Stimulated activated CD4-positive, alpha-beta T cell treated with anti-CD3 and anti-CD28 coated beads, Interleukin-4, amount 100 ng/mL, for 4 hours (primary cell): ENCODE measurements around the gene DCTN2.
"Not testable (repeated sequence)": the region's sequence is repeated elsewhere in the genome, so short reads cannot be mapped to it uniquely, and the experiment has no call there.

Experiments used
- DNase-seq, 2 experiments: peaks; one replicate each; pipeline ENCODE4 v3.0.0-alpha.2; 2020

DCTN2 gene

GRCh38 chr12:57513677-57514076 lies 33.3 kb downstream of the DCTN2 start:
- DNase-seq, result not testable (repeated sequence)

- no peak for DNase-seq
Measured at GRCh38 chr12:57513266-57513665, 33.7 kb downstream of the DCTN2 start.

GRCh38 chr12:57512665-57513064 lies 34.3 kb downstream of the DCTN2 start:
- DNase-seq, result no peak

GRCh38 chr12:57511588-57512325 lies 35.2 kb downstream of the DCTN2 start:
- DNase-seq, result no peak

GRCh38 chr12:57511161-57511560 lies 35.8 kb downstream of the DCTN2 start:
- DNase-seq, result no peak

- not testable (repeated sequence) for DNase-seq
Measured at GRCh38 chr12:57507796-57508195, 39.2 kb downstream of the DCTN2 start.

GRCh38 chr12:57506541-57506940 lies 40.5 kb downstream of the DCTN2 start:
- not testable (repeated sequence) for DNase-seq

- not testable (repeated sequence) for DNase-seq
Measured at GRCh38 chr12:57502311-57502969, 44.6 kb downstream of the DCTN2 start.

- DNase-seq, result no peak
Measured at GRCh38 chr12:57500213-57500612, 46.8 kb downstream of the DCTN2 start.

GRCh38 chr12:57498571-57498970 lies 48.4 kb downstream of the DCTN2 start:
- DNase-seq, result no peak

GRCh38 chr12:57498132-57498502 lies 48.9 kb downstream of the DCTN2 start:
- DNase-seq, result no peak

GRCh38 chr12:57497223-57498131 lies 49.5 kb downstream of the DCTN2 start:
- DNase-seq, result no peak

GRCh38 chr12:57496822-57497221 lies 50.2 kb downstream of the DCTN2 start:
- no peak for DNase-seq

- not testable (repeated sequence) for DNase-seq
Measured at GRCh38 chr12:57495051-57495701, 51.8 kb downstream of the DCTN2 start.

- DNase-seq, result no peak
Measured at GRCh38 chr12:57491393-57492280, 55.4 kb downstream of the DCTN2 start.

GRCh38 chr12:57490126-57490525 lies 56.9 kb downstream of the DCTN2 start:
- no peak for DNase-seq

- no peak for DNase-seq
Measured at GRCh38 chr12:57489157-57489641, 57.8 kb downstream of the DCTN2 start.

- DNase-seq, result no peak
Measured at GRCh38 chr12:57488402-57489156, 58.4 kb downstream of the DCTN2 start.

GRCh38 chr12:57487597-57488401 lies 59.2 kb downstream of the DCTN2 start, which contains the start of gene MARS1:
Gene MARS1 (plus strand): TSS chr12:57488068. CDS start chr12:57488091, 23 bp downstream.
- peak; percentile 83 to 93 for DNase-seq

GRCh38 chr12:57487055-57487596 lies 59.9 kb downstream of the DCTN2 start:
- DNase-seq, result no peak
